Esophagus muscularis mucosa (tissue), 3 donors: ENCODE measurements around the gene PLD3.

Experiments
- CTCF ChIP-seq, 3 experiments: fragments of 200-600 bp in 2 of 3; fragments of 450-650 bp in 1 of 3; sonication (generic) in 2 of 3; IDR thresholded peaks; one replicate each; pipeline ENCODE4 v1.5.1; 2017 to 2019; ENCODE audit warnings: antibody characterized with exemption in 3 of 3, mild to moderate bottlenecking in 2 of 3, moderate library complexity in 1 of 3
- POLR2A ChIP-seq: fragments of 450-650 bp; IDR thresholded peaks from one replicate; pipeline ENCODE4 v1.6.1; 2017; ENCODE audit warnings: antibody characterized with exemption, moderate library complexity, mild to moderate bottlenecking, low read depth

- no peak for TF ChIP-seq POLR2A
- TF ChIP-seq CTCF (IDR thresholded peaks at IDR 0.05) = no peak
Observed at GRCh38 chr19:40313229-40313983, 35.1 kb upstream of the PLD3 start.
